ENCODE measurements around the gene NFYC. TPM values are rescaled to one million over a fixed set of nuclear protein-coding genes. Genes with fewer than 3 reads are reported as not detected.

The NFYC gene
- total RNA-seq, 1 experiment from 2014 or later = 54.1 TPM

- DNase-seq (ENCODE audit: low read depth) = no peak
Measured at GRCh38 chr1:40777224-40777970, 85.9 kb downstream of the NFYC start.

- DNase-seq (ENCODE audit: low read depth) = no peak
Measured at GRCh38 chr1:40780678-40781607, 89.4 kb downstream of the NFYC start.

GRCh38 chr1:40781608-40781971 lies 90.1 kb downstream of the NFYC start:
- DNase-seq (ENCODE audit: low read depth) = no peak

- DNase-seq (ENCODE audit: low read depth) = no peak
Measured at GRCh38 chr1:40782371-40782956, 91.0 kb downstream of the NFYC start.

GRCh38 chr1:40783001-40783905 lies 91.7 kb downstream of the NFYC start, which contains the start of gene KCNQ4:
KCNQ4 (plus strand) TSS chr1:40783787; CDS start chr1:40784094, 307 bp downstream.
- no peak for DNase-seq (ENCODE audit: low read depth)

GRCh38 chr1:40784141-40784770 lies 92.8 kb downstream of the NFYC start:
- DNase-seq (ENCODE audit: low read depth) = no peak

GRCh38 chr1:40784771-40785151 lies 93.3 kb downstream of the NFYC start:
- DNase-seq (ENCODE audit: low read depth) = no peak

GRCh38 chr1:40785446-40785845 lies 93.9 kb downstream of the NFYC start:
- no peak for DNase-seq (ENCODE audit: low read depth)

GRCh38 chr1:40786171-40786994 lies 94.9 kb downstream of the NFYC start:
- DNase-seq (ENCODE audit: low read depth) = no peak

- DNase-seq (ENCODE audit: low read depth) = no peak
Measured at GRCh38 chr1:40786995-40787705, 95.6 kb downstream of the NFYC start.

GRCh38 chr1:40787737-40788560 lies 96.4 kb downstream of the NFYC start:
- no peak for DNase-seq (ENCODE audit: low read depth)

GRCh38 chr1:40788561-40789341 lies 97.2 kb downstream of the NFYC start:
- DNase-seq (ENCODE audit: low read depth) = no peak

GRCh38 chr1:40789342-40789598 lies 97.8 kb downstream of the NFYC start:
- no peak for DNase-seq (ENCODE audit: low read depth)

- no peak for DNase-seq (ENCODE audit: low read depth)
Measured at GRCh38 chr1:40789661-40790430, 98.3 kb downstream of the NFYC start.

- no peak for DNase-seq (ENCODE audit: low read depth)
Measured at GRCh38 chr1:40792036-40792435, 100.5 kb downstream of the NFYC start.

GRCh38 chr1:40793617-40794016 lies 102.1 kb downstream of the NFYC start:
- DNase-seq (ENCODE audit: low read depth) = no peak

- DNase-seq (ENCODE audit: low read depth) = no peak
Measured at GRCh38 chr1:40794048-40794447, 102.5 kb downstream of the NFYC start.
